LNCaP clone FGC (cell line): ENCODE results near the gene SRP72.
A peak's percentile ranks its signal among the peaks of the same experiment; 100 is the strongest.

Experiments used
- DNase-seq: peaks from one replicate; pipeline ENCODE4 v3.0.0-alpha.2; 2011; ENCODE audit warnings: low read depth
- H3K4me3 ChIP-seq: 2 replicates; pipeline ENCODE4 v1.5.1; 2011; ENCODE audit warnings: mild to moderate bottlenecking, low read depth, low read length, control low read depth
- CTCF ChIP-seq: IDR thresholded peaks from 2 replicates; pipeline ENCODE4 v1.5.1; 2012; ENCODE audit warnings: mild to moderate bottlenecking; ENCODE audit not compliant: control insufficient read depth, insufficient read depth; ENCODE audit errors: extremely low read depth

SRP72 gene

GRCh38 chr4:56430203-56430602 lies 37.2 kb upstream of the SRP72 start:
- TF ChIP-seq CTCF = no peak
- DNase-seq = no peak
- H3K4me3 ChIP-seq = no peak overlapping the region

- no peak for TF ChIP-seq CTCF
- DNase-seq = no peak
- H3K4me3 ChIP-seq = peak overlapping the region; percentile 92
These were observed 34.1 kb upstream of the SRP72 start for GRCh38 chr4:56433280-56433679.

GRCh38 chr4:56434599-56435139 lies 32.7 kb upstream of the SRP72 start:
- DNase-seq = peak; percentile 54
- TF ChIP-seq CTCF = no peak

GRCh38 chr4:56435140-56435926 lies 32.1 kb upstream of the SRP72 start, which contains the start of gene PPAT:
TSS of gene PPAT (minus strand) at chr4:56435615. CDS start at chr4:56435477, 138 bp downstream.
- DNase-seq = peak; percentile 94
- TF ChIP-seq CTCF = no peak
- H3K4me3 ChIP-seq = peak within 1 kb of the TSS; percentile 92

More at GRCh38 chr4:56434599-56435139, 32.7 kb upstream of the SRP72 start:
- H3K4me3 ChIP-seq = peak overlapping the region; percentile 92

GRCh38 chr4:56438766-56439165 lies 28.7 kb upstream of the SRP72 start:
- DNase-seq = no peak
- TF ChIP-seq CTCF = no peak
- H3K4me3 ChIP-seq = no peak overlapping the region

- TF ChIP-seq CTCF = no peak
- no peak for DNase-seq
- H3K4me3 ChIP-seq = no peak overlapping the region
These were observed 26.4 kb upstream of the SRP72 start for GRCh38 chr4:56440983-56441382.
